NCI-H2107 treated with DMSO at 0.1 percent for 48 hours (cell line): ENCODE measurements around the gene OPCML.

Experiments
- DNase-seq: peaks from one replicate; lab custom pipeline; 2025; ENCODE audit not compliant: unreplicated experiment; lab: John Stamatoyannopoulos, UW

OPCML gene

GRCh38 chr11:133504906-133505305 lies 27.4 kb downstream of the OPCML start:
- DNase-seq = no peak

GRCh38 chr11:133503776-133504175 lies 28.5 kb downstream of the OPCML start:
- DNase-seq = no peak

- DNase-seq = no peak
These were observed 29.1 kb downstream of the OPCML start for GRCh38 chr11:133503236-133503635.

- no peak for DNase-seq
These were observed 30.4 kb downstream of the OPCML start for GRCh38 chr11:133501643-133502539.

- DNase-seq = no peak
These were observed 31.4 kb downstream of the OPCML start for GRCh38 chr11:133500936-133501335.

GRCh38 chr11:133500435-133500834 lies 31.9 kb downstream of the OPCML start:
- DNase-seq = no peak

- no peak for DNase-seq
These were observed 33.3 kb downstream of the OPCML start for GRCh38 chr11:133498969-133499368.

- DNase-seq = no peak
These were observed 34.7 kb downstream of the OPCML start for GRCh38 chr11:133497477-133498140.

- DNase-seq = no peak
These were observed 39.4 kb downstream of the OPCML start for GRCh38 chr11:133492895-133493294.

- DNase-seq = no peak
These were observed 40.5 kb downstream of the OPCML start for GRCh38 chr11:133491680-133492383.

- DNase-seq = no peak
These were observed 51.6 kb downstream of the OPCML start for GRCh38 chr11:133480722-133481121.

GRCh38 chr11:133479209-133479608 lies 53.1 kb downstream of the OPCML start:
- no peak for DNase-seq

GRCh38 chr11:133477251-133477625 lies 55.1 kb downstream of the OPCML start:
- DNase-seq = no peak

GRCh38 chr11:133476570-133477250 lies 55.6 kb downstream of the OPCML start:
- no peak for DNase-seq

- DNase-seq = no peak
These were observed 57.8 kb downstream of the OPCML start for GRCh38 chr11:133474461-133474860.

GRCh38 chr11:133467686-133468085 lies 64.6 kb downstream of the OPCML start:
- DNase-seq = no peak

GRCh38 chr11:133443206-133443747 lies 89.0 kb downstream of the OPCML start:
- no peak for DNase-seq

GRCh38 chr11:133441964-133442660 lies 90.2 kb downstream of the OPCML start:
- no peak for DNase-seq

- no peak for DNase-seq
These were observed 106.3 kb downstream of the OPCML start for GRCh38 chr11:133425992-133426391.

GRCh38 chr11:133425245-133425644 lies 107.1 kb downstream of the OPCML start:
- DNase-seq = no peak
